Measurements from ENCODE around the gene LHFPL3.

DNA sequence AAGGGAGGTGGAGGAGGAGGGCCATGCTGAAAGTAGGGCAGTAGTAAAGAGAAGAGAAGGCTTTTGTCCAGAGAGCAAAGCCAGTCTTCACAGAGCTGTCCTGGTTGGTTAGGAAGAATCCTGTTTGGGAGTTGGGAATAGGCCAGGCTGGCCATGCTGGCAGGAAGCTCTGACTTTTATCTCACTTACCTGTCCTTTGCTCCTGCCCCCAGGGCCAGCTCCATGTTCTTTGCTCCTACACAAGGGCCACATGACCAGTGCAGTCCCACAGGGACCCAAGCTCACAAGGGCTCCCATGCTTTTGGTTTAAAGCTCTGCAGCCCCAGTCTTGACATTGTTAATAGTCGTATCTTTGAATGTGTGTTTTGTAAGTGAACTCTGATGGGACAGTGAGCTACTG lies 524.0 kb downstream of the LHFPL3 start:
- TF ChIP-seq KDM5A (IDR thresholded peaks at IDR 0.05) (no peak), PHF8 (IDR thresholded peaks at IDR 0.05; ENCODE audit: borderline replicate concordance, low read depth) (no peak), HEYL (CRISPR knock-in tag; IDR thresholded peaks at IDR 0.05) (no peak), CTCF (IDR thresholded peaks at IDR 0.05) (no peak), JUN (IDR thresholded peaks at IDR 0.05) (no peak)
